ENCODE data around the gene DSTN. TPM values are rescaled to one million over a fixed set of nuclear protein-coding genes. Genes with fewer than 3 reads are reported as not detected.

DSTN gene
- total RNA-seq, 2 experiments from 2014 or later: 25.5 to 58.1 TPM

DNA sequence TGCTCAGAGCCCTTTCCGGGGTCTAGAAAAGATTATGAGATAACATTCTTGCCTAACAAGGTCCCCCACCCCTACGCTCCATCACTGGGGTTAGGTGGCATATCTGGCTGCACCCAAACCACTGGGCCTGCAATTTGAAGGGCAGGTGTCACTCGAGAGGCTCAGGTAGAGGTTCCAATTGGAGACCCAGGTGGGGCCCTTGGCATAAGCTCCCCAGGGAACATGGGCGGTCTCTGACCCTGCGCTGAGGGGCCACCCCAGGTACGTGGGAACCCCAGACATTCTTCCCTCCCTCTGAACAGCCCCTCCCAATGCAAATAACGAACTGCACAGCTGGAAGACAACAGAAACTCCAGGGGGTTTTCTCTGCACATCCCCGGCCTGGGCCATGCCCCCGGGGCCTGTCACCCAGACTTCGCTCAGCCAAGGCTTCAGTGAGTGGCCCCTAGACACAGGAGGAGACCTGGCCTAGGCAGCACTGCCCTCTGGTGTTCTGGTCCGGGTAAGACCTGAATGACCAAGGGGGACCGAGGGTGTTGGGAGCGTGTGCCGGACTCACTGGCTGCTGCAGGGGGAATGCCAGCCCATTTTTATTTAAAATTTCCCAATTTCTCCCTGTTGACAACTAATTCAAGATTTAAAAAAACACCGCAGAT is 47.5 kb downstream of the DSTN start:
- Histone ChIP-seq H3K79me2 (ENCODE audit: insufficient read depth, low read depth, low read length) (no peaks in the 10 kb centered on the region), H3K36me3 (ENCODE audit: insufficient read depth, low read length) (no peaks in the 10 kb centered on the region), H3K4me1 (ENCODE audit: insufficient read depth, low read length, poor library complexity, severe bottlenecking) (no peaks in the 10 kb centered on the region), H3K4me2 (ENCODE audit: low read length) (no peak overlapping the region), H3K27ac (ENCODE audit: low read depth, low read length, poor library complexity, severe bottlenecking) (no peak overlapping the region), H3K9me2 (ENCODE audit: insufficient read depth, low read length) (no peaks in the 10 kb centered on the region), H4K20me1 (ENCODE audit: insufficient read depth, low read length) (no peaks in the 10 kb centered on the region), H3K9me3 (ENCODE audit: low read length) (no peaks in the 10 kb centered on the region), H3K4me3 (ENCODE audit: low read depth, low read length, poor library complexity, severe bottlenecking) (no peak overlapping the region), H2AFZ (ENCODE audit: low read length) (no peak overlapping the region)
- ChIA-PET POLR2A (interaction anchor here (0.6 kb wide), 1 partner anchor 52 kb away, joined by 3 read pairs; no protein-coding TSS in a partner anchor), CTCF (ENCODE audit: unreplicated experiment) (no interaction called here)
- TF ChIP-seq, protein P1, sequence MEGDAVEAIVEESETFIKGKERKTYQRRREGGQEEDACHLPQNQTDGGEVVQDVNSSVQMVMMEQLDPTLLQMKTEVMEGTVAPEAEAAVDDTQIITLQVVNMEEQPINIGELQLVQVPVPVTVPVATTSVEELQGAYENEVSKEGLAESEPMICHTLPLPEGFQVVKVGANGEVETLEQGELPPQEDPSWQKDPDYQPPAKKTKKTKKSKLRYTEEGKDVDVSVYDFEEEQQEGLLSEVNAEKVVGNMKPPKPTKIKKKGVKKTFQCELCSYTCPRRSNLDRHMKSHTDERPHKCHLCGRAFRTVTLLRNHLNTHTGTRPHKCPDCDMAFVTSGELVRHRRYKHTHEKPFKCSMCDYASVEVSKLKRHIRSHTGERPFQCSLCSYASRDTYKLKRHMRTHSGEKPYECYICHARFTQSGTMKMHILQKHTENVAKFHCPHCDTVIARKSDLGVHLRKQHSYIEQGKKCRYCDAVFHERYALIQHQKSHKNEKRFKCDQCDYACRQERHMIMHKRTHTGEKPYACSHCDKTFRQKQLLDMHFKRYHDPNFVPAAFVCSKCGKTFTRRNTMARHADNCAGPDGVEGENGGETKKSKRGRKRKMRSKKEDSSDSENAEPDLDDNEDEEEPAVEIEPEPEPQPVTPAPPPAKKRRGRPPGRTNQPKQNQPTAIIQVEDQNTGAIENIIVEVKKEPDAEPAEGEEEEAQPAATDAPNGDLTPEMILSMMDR (conservative IDR thresholded peaks at IDR 0.05; ENCODE audit: low read length): peak; percentile 75
- TF ChIP-seq EZH2phosphoT487 (IDR thresholded peaks at IDR 0.05; ENCODE audit: borderline replicate concordance, low read depth, low read length): no peak
- no TSS peak for BruUV-seq (replicated peaks)
- intact Hi-C loops (cut with micrococcal nuclease; ENCODE audit: unreplicated experiment): loop anchor here (1.0 to 2.0 kb wide), 2 partner anchors 80 to 113 kb away; no protein-coding TSS in a partner anchor
- DNase-seq (ENCODE audit: low spot score): peak; percentile 48

DNA sequence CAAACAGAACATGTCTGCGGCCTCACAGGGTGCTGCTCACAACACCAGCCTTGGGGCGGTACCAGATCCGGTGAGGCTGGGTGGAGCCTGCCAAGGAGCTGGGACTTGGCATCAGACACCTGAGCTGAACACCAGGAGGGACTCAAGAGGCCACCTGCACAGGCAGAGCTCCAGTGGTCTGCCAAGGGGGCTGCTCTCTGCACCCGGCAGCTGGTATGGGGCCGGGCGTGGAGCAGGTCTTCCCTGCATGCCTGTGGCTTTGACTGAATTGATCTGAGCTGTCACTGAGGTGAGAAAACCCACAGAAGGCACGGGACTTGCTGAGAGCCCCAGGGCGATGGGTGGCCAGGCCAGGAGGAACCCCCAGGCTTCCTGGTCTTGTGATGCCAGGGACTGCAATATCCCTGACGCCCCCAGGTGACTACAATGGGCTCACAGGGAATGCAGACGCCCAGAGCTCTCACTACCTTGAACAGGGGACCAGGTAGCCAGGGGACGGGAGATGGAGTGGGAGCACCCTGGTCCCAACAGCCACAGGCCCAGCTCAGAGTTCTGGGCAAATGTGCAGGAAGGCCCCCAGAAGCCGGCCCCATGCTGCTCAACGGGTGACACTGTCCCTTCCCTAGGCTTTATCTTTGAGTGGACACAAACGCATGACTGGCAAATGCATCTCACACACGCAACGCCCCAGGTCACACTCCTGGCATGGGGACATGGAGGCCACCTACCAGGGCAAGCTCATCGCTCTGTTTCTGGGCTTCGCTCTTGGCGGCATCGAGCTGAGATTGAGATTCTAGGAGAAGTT is 48.2 kb downstream of the DSTN start:
- POLR2A ChIA-PET: interaction anchor here (0.6 kb wide), 1 partner anchor 52 kb away, joined by 3 read pairs; no protein-coding TSS in a partner anchor
- intact Hi-C loops (cut with micrococcal nuclease; ENCODE audit: unreplicated experiment): loop anchor here (1.0 to 2.0 kb wide), 2 partner anchors 81 to 113 kb away; no protein-coding TSS in a partner anchor
- no TSS peak for BruUV-seq (replicated peaks)
- Histone ChIP-seq H3K4me2 (ENCODE audit: low read length) (no peak overlapping the region), H3K79me2 (ENCODE audit: insufficient read depth, low read depth, low read length) (no peaks in the 10 kb centered on the region), H3K4me3 (ENCODE audit: low read depth, low read length, poor library complexity, severe bottlenecking) (no peak overlapping the region), H4K20me1 (ENCODE audit: insufficient read depth, low read length) (no peaks in the 10 kb centered on the region), H3K4me1 (ENCODE audit: insufficient read depth, low read length, poor library complexity, severe bottlenecking) (no peaks in the 10 kb centered on the region), H2AFZ (ENCODE audit: low read length) (no peak overlapping the region), H3K9me3 (ENCODE audit: low read length) (no peaks in the 10 kb centered on the region), H3K27ac (ENCODE audit: low read depth, low read length, poor library complexity, severe bottlenecking) (no peak overlapping the region), H3K36me3 (ENCODE audit: insufficient read depth, low read length) (no peaks in the 10 kb centered on the region), H3K9me2 (ENCODE audit: insufficient read depth, low read length) (no peaks in the 10 kb centered on the region)
- no peak for DNase-seq (ENCODE audit: low spot score)
- CTCF ChIA-PET (ENCODE audit: unreplicated experiment): no interaction called here
- no peak for TF ChIP-seq EZH2phosphoT487 (IDR thresholded peaks at IDR 0.05; ENCODE audit: borderline replicate concordance, low read depth, low read length)
- TF ChIP-seq, protein P1 (conservative IDR thresholded peaks at IDR 0.05; ENCODE audit: low read length): 0 out of 2 replicates have a peak, but pooled peaks have one; percentile 16

DNA sequence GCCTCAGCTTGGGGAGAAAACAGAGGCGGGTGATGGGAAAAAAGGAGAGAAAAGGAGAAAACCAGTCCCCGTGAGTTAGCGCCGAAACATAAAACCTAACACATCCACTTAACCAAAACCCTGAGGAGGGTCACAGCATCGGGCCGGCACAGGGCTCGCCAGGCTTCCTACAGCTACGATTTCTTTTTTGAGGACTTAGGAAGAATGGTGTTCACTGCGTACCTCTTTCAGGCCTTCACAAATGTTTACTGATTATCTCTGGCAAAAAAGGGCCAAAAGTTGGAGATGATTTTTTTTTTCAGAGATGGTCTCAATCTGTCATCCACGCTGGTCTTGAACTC is 48.8 kb downstream of the DSTN start:
- ChIA-PET CTCF (ENCODE audit: unreplicated experiment) (no interaction called here), POLR2A (no interaction called here)
- Histone ChIP-seq H4K20me1 (ENCODE audit: insufficient read depth, low read length) (no peaks in the 10 kb centered on the region), H3K79me2 (ENCODE audit: insufficient read depth, low read depth, low read length) (no peaks in the 10 kb centered on the region), H3K27ac (ENCODE audit: low read depth, low read length, poor library complexity, severe bottlenecking) (no peak overlapping the region), H3K4me1 (ENCODE audit: insufficient read depth, low read length, poor library complexity, severe bottlenecking) (no peaks in the 10 kb centered on the region), H3K9me2 (ENCODE audit: insufficient read depth, low read length) (no peaks in the 10 kb centered on the region), H3K4me2 (ENCODE audit: low read length) (no peak overlapping the region), H3K4me3 (ENCODE audit: low read depth, low read length, poor library complexity, severe bottlenecking) (no peak overlapping the region), H3K36me3 (ENCODE audit: insufficient read depth, low read length) (no peaks in the 10 kb centered on the region), H3K9me3 (ENCODE audit: low read length) (no peaks in the 10 kb centered on the region), H2AFZ (ENCODE audit: low read length) (no peak overlapping the region)
- intact Hi-C loops (cut with micrococcal nuclease; ENCODE audit: unreplicated experiment): no loop called here
- TF ChIP-seq, protein P1 (conservative IDR thresholded peaks at IDR 0.05; ENCODE audit: low read length): no peak
- TF ChIP-seq EZH2phosphoT487 (IDR thresholded peaks at IDR 0.05; ENCODE audit: borderline replicate concordance, low read depth, low read length): no peak
- BruUV-seq (replicated peaks): no TSS peak
- DNase-seq (ENCODE audit: low spot score): no peak

Data from OCI-LY7 (cell line).